GM12864 (cell line): Measurements from ENCODE around the gene ZBTB21.

Source experiments
- DNase-seq: peaks from one replicate; pipeline ENCODE4 v3.0.0-alpha.2; 2011; ENCODE audit warnings: low read depth
- H3K4me3 ChIP-seq: 2 replicates; pipeline ENCODE4 v1.5.1; 2011; ENCODE audit warnings: mild to moderate bottlenecking, low read depth, low read length, control low read depth
- CTCF ChIP-seq: IDR thresholded peaks from 2 replicates; pipeline ENCODE4 v1.5.1; 2011; ENCODE audit warnings: low read depth, mild to moderate bottlenecking, moderate library complexity, low read length, control low read depth, inconsistent platforms; ENCODE audit errors: missing control alignments

The ZBTB21 gene

DNA sequence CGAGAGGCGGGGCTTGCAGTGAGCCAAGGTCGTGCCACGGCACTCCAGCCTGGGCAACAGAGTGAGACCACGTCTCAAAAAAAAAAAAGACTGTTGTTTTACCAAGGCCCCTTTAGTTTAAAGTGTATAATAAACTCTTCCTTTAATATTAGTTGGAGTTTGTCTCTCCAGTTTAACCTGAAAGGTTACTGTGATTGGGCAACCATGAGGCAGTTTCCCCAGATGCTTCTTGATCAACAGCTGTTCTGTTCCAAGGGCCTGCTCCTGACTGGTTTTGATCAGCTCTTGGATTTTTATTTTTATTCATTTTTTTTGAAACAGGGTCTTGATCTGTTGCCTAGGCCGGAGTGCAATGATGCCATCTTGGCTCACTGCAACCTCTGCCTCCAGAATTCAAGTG, 38.3 kb downstream of the ZBTB21 start:
- no peak for DNase-seq
- no peak for TF ChIP-seq CTCF
- no peak overlapping the region for H3K4me3 ChIP-seq

GRCh38 chr21:41970751-41971653, 39.2 kb downstream of the ZBTB21 start:
- TF ChIP-seq CTCF, result no peak
- H3K4me3 ChIP-seq, result no peak overlapping the region
- DNase-seq, result no peak

DNA sequence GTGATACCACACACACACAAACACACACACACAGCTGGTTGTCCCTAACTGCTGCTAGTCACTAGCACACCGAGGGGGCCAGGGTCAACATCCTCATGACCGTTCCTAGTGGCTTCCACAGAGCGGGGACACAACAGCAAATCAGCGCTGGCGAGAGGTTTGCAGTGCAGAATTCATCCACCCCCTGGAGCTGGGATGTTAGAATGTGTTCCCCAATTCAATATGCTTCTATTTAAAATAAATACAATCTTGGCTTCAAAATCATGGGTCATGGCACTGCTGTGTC, 40.1 kb downstream of the ZBTB21 start:
- TF ChIP-seq CTCF, result no peak

GRCh38 chr21:41967708-41968107, 42.5 kb downstream of the ZBTB21 start:
- H3K4me3 ChIP-seq, result no peak overlapping the region
- TF ChIP-seq CTCF, result no peak
- no peak for DNase-seq

More for the DNA sequence above, 40.1 kb downstream of the ZBTB21 start:
- DNase-seq, result no peak
- H3K4me3 ChIP-seq, result no peak overlapping the region

- TF ChIP-seq CTCF, result no peak
- no peak for DNase-seq
- no peak overlapping the region for H3K4me3 ChIP-seq
These were observed 43.1 kb downstream of the ZBTB21 start for GRCh38 chr21:41966872-41967621.

DNA sequence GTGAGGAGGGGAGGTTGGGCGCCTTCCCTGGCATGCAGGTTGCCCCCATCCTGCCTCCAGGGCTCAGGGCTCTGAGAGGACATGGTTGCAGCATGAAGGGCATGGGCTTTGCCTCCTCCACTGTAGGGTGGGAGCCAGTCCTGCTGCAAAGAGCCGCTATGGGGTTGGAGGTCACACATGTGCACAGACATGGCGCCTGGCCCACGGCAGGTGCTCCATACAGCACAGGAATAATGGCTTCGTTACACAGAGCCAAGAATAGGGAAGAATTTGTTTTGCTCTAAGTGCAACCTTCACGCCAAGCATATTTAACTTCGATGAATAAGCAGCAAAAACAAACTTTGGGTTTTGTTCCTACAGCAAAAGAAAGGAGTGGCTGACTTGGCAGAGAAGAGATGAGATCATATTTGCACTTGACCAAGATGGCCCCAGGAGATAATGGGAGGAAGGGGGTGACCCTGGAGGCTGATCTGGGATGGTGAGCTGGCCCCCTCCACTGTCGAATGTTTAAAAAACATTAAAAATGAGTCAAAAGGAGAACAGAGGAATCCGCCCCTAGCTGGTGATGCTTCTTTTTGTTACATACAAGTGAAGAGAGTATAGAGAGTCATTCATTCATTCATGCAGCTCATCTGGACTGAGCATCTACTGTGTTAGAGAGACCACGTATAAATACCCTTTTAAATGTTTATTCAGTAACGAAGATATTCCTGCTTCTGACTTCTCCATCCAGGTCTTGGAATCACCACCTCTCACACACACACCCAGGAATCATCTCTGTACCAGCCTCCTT, 43.9 kb downstream of the ZBTB21 start:
- TF ChIP-seq CTCF, result no peak
- H3K4me3 ChIP-seq, result no peak overlapping the region
- DNase-seq, result no peak
